ENCODE measurements around the gene MUC5AC.
"Not testable (repeated sequence)": the region's sequence is repeated elsewhere in the genome, so short reads cannot be mapped to it uniquely, and the experiment has no call there.

GRCh38 chr11:1173396-1173795 is 15.6 kb downstream of the MUC5AC start:
- not testable (repeated sequence) for TF ChIP-seq CTCF (IDR thresholded peaks at IDR 0.05; ENCODE audit: borderline replicate concordance, extremely low read depth, low read length, poor library complexity, severe bottlenecking); EZH2 (IDR thresholded peaks at IDR 0.05; ENCODE audit: borderline replicate concordance, low read depth, low read length, severe bottlenecking)

Measured in DND-41 (cell line).